Naive thymus-derived CD4-positive, alpha-beta T cell (primary cell): ENCODE measurements around the gene SHF. TPM values are rescaled to one million over a fixed set of nuclear protein-coding genes. Genes with fewer than 3 reads are reported as not detected.

ENCODE experiments used
- ATAC-seq: fragments of 150-1000 bp; cut with Tn5 transposase; 2 replicates; pipeline ENCODE4 v1.10.0; 2021; ENCODE audit warnings: mild to moderate bottlenecking, moderate library complexity
- CTCF ChIA-PET: fragments of 350-600 bp; sonication (Branson Sonifier 250); formaldehyde crosslinking; loops from one replicate; lab custom pipeline; 2021; ENCODE audit warnings: antibody characterized with exemption; lab: Charles Lee
- POLR2A ChIA-PET: fragments of 350-600 bp; sonication (Branson Sonifier 250); formaldehyde crosslinking; loops from one replicate; lab custom pipeline; 2021; ENCODE audit warnings: antibody characterized with exemption, inconsistent platforms; lab: Charles Lee
- DNase-seq, 9 donors: peaks; one replicate each; pipeline versions ENCODE4 v3.0.0 to v3.0.0-alpha.2; 2020 to 2022; ENCODE audit warnings: mixed read lengths in 1 of 9
- H3K27ac ChIP-seq: one replicate; pipeline ENCODE4 v1.7.0; 2013; ENCODE audit warnings: mild to moderate bottlenecking, low read depth, low read length, moderate library complexity
- H3K27me3 ChIP-seq, 2 donors: one replicate each; pipeline ENCODE4 v1.7.0; 2013; ENCODE audit warnings: low read length in 2 of 2, mild to moderate bottlenecking in 2 of 2, moderate library complexity in 2 of 2; ENCODE audit not compliant: control insufficient read depth in 2 of 2, insufficient read depth in 2 of 2
- H3K36me3 ChIP-seq, 3 experiments: 1 replicate in 2 of 3; 2 replicates in 1 of 3; pipeline ENCODE4 v1.7.0; 2013; ENCODE audit warnings: low read length in 3 of 3, mild to moderate bottlenecking in 3 of 3, moderate library complexity in 1 of 3; ENCODE audit not compliant: insufficient read depth in 3 of 3, control insufficient read depth in 2 of 3
- H3K4me1 ChIP-seq, 2 donors: one replicate each; pipeline ENCODE4 v1.7.0; 2013; ENCODE audit warnings: low read length in 2 of 2, mild to moderate bottlenecking in 2 of 2, moderate library complexity in 1 of 2; ENCODE audit not compliant: control insufficient read depth in 2 of 2, insufficient read depth in 2 of 2
- H3K4me3 ChIP-seq: 2 replicates; pipeline ENCODE4 v1.7.0; 2013; ENCODE audit warnings: mild to moderate bottlenecking, low read length
- H3K9me3 ChIP-seq, 3 experiments: 1 replicate in 2 of 3; 2 replicates in 1 of 3; pipeline ENCODE4 v1.7.0; 2013; ENCODE audit warnings: low read length in 3 of 3; ENCODE audit not compliant: control insufficient read depth in 2 of 3
- H3K27ac Mint-ChIP-seq, 9 donors: one replicate each; pipeline ENCODE4 v1.8.0; 2020 to 2022; ENCODE audit warnings: mixed read lengths in 9 of 9, mild to moderate bottlenecking in 8 of 9, moderate library complexity in 5 of 9, inconsistent platforms in 2 of 9
- H3K27me3 Mint-ChIP-seq, 5 donors: one replicate each; pipeline ENCODE4 v1.8.0; 2021 to 2022; ENCODE audit warnings: mixed read lengths in 5 of 5, mild to moderate bottlenecking in 1 of 5
- H3K36me3 Mint-ChIP-seq, 5 donors: one replicate each; pipeline ENCODE4 v1.8.0; 2020 to 2022; ENCODE audit warnings: mixed read lengths in 5 of 5, mild to moderate bottlenecking in 3 of 5, inconsistent platforms in 1 of 5
- H3K4me1 Mint-ChIP-seq, 7 donors: one replicate each; pipeline ENCODE4 v1.8.0; 2020 to 2022; ENCODE audit warnings: mixed read lengths in 7 of 7, mild to moderate bottlenecking in 3 of 7, inconsistent platforms in 1 of 7
- H3K4me3 Mint-ChIP-seq, 10 donors: one replicate each; pipeline ENCODE4 v1.8.0; 2020 to 2022; ENCODE audit warnings: mild to moderate bottlenecking in 10 of 10, mixed read lengths in 10 of 10, moderate library complexity in 6 of 10, inconsistent platforms in 2 of 10
- H3K9me3 Mint-ChIP-seq, 11 donors: one replicate each; pipeline ENCODE4 v1.8.0; 2020 to 2022; ENCODE audit warnings: mixed read lengths in 11 of 11, mild to moderate bottlenecking in 4 of 11, inconsistent platforms in 1 of 11, moderate library complexity in 1 of 11
- intact Hi-C, 2 donors: fragments of 100-400 bp; cut with micrococcal nuclease; formaldehyde crosslinking; loops; one replicate each; pipeline ENCODE4 v1.15.1; 2023
- polyA plus RNA-seq, 2 donors: library from polyadenylated mRNA; unstranded; fragments of 300-500 nt; fragmentation: Illumina TruSeq; gene quantifications; one replicate each; pipeline ENCODE4 v1.2.3, GENCODE V29; 2021
- total RNA-seq, 6 experiments: library from RNA in 5 of 6; stranded (reverse) in 5 of 6; gene quantifications; 1 replicate in 5 of 6; 2 replicates in 1 of 6; pipeline ENCODE4 v1.2.3 and lab custom pipeline; 2021 to 2026

The SHF gene
- total and polyA plus RNA-seq, 7 experiments from 2014 or later: 2.5 to 8.7 (median 4.4) TPM

GRCh38 chr15:45212493-45212892 lies 24.7 kb upstream of the SHF start:
- Mint-ChIP-seq H3K36me3 (no peaks in the 10 kb centered on the region), H3K27me3 (peaks cover 1 to 26% (median 9%) of the 10 kb centered on the region in 5 donors), H3K9me3 (peaks cover 0 to 4% (median 0%) of the 10 kb centered on the region in 11 donors), H3K27ac (no peak overlapping the region), H3K4me3 (no peak overlapping the region), H3K4me1 (no peaks in the 10 kb centered on the region)
- ATAC-seq (no peak), DNase-seq (no peak)
- Histone ChIP-seq H3K27ac (no peak overlapping the region), H3K9me3 (no peaks in the 10 kb centered on the region), H3K27me3 (no peaks in the 10 kb centered on the region), H3K4me1 (no peaks in the 10 kb centered on the region), H3K36me3 (no peaks in the 10 kb centered on the region), H3K4me3 (no peak overlapping the region)
- intact Hi-C loops: no loop called here
- ChIA-PET CTCF (interaction anchor here (0.8 kb wide), 1 partner anchor 11 kb away, joined by 3 read pairs; no protein-coding TSS in a partner anchor), POLR2A (no interaction called here)

- Mint-ChIP-seq H3K36me3 (no peaks in the 10 kb centered on the region), H3K27me3 (peaks cover 9 to 35% (median 10%) of the 10 kb centered on the region in 5 donors), H3K27ac (peak overlapping the region in 3 of 9 donors; percentile 12 to 28 (median 19)), H3K4me3 (no peak overlapping the region), H3K4me1 (peaks cover 0 to 8% (median 4%) of the 10 kb centered on the region in 7 donors), H3K9me3 (no peaks in the 10 kb centered on the region)
- CTCF ChIA-PET: interaction anchor here (0.9 to 3.0 kb wide), 8 partner anchors 15 to 196 kb away, joined by 3 to 15 read pairs (median 3); partner anchors contain the start of gene SHF
- peak in 8 of 9 donors; percentile 31 to 61 (median 46) for DNase-seq
- intact Hi-C loops: loop anchor here (1.0 to 10.0 kb wide), 4 partner anchors 80 to 252 kb away; partner anchors contain the start of genes DUOX1 (in 1 of the 2) and DUOXA1 (in 1 of the 2)
- peaks cover 5% of the 10 kb centered on the region in 2 donors for H3K4me1 ChIP-seq
- no peaks in the 10 kb centered on the region for H3K36me3 ChIP-seq
- H3K27me3 ChIP-seq: no peaks in the 10 kb centered on the region
- H3K4me3 ChIP-seq: no peak overlapping the region
- peak; percentile 27 for ATAC-seq
- POLR2A ChIA-PET: interaction anchor here (0.6 to 8.8 kb wide), 3 partner anchors 20 to 782 kb away, joined by 3 to 177 read pairs (median 5); partner anchors contain the start of gene SHF
- H3K9me3 ChIP-seq: no peaks in the 10 kb centered on the region
- H3K27ac ChIP-seq: no peak overlapping the region
Measured at GRCh38 chr15:45205192-45205591, 17.4 kb upstream of the SHF start.

- intact Hi-C loops: loop anchor here (5.0 to 10.0 kb wide), 4 partner anchors 78 to 776 kb away; partner anchors contain the start of genes CTDSPL2 (in 1 of the 2), DUOX1 (in 1 of the 2), DUOXA1 (in 1 of the 2) and SQOR (in 1 of the 2)
- no peak overlapping the region for H3K27ac ChIP-seq
- H3K4me1 ChIP-seq: peaks cover 9 to 10% of the 10 kb centered on the region in 2 donors
- no peak overlapping the region for H3K4me3 ChIP-seq
- ChIA-PET POLR2A (interaction anchor here (0.7 to 8.8 kb wide), 4 partner anchors 18 to 410 kb away, joined by 3 to 177 read pairs (median 40); partner anchors contain the start of gene SHF), CTCF (interaction anchor here (0.7 to 3.0 kb wide), 5 partner anchors 36 to 199 kb away, joined by 3 to 15 read pairs (median 7); a partner anchor contains a TSS)
- Mint-ChIP-seq H3K27me3 (peaks cover 3 to 31% (median 10%) of the 10 kb centered on the region in 5 donors), H3K4me1 (peaks cover 0 to 22% (median 7%) of the 10 kb centered on the region in 7 donors), H3K9me3 (peaks cover 0 to 14% (median 0%) of the 10 kb centered on the region in 11 donors), H3K4me3 (no peak overlapping the region), H3K27ac (peak overlapping the region in 1 of 9 donors; percentile 14), H3K36me3 (peaks cover 0 to 5% (median 0%) of the 10 kb centered on the region in 5 donors)
- no peaks in the 10 kb centered on the region for H3K36me3 ChIP-seq
- no peak for ATAC-seq
- H3K9me3 ChIP-seq: no peaks in the 10 kb centered on the region
- no peaks in the 10 kb centered on the region for H3K27me3 ChIP-seq
- no peak for DNase-seq
Measured at GRCh38 chr15:45203182-45203581, 15.4 kb upstream of the SHF start.

GRCh38 chr15:45201869-45202268 lies 14.1 kb upstream of the SHF start:
- no peak for DNase-seq
- intact Hi-C loops: loop anchor here (2.0 to 10.0 kb wide), 6 partner anchors 77 to 913 kb away; partner anchors contain the start of genes CTDSPL2 (in 1 of the 2), DUOX1 (in 1 of the 2), DUOXA1 (in 1 of the 2) and GOLM2 (in 1 of the 2)
- Histone ChIP-seq H3K4me3 (no peak overlapping the region), H3K36me3 (no peaks in the 10 kb centered on the region), H3K27ac (peak overlapping the region; percentile 90), H3K9me3 (no peaks in the 10 kb centered on the region), H3K27me3 (no peaks in the 10 kb centered on the region), H3K4me1 (peaks cover 9 to 10% of the 10 kb centered on the region in 2 donors)
- Mint-ChIP-seq H3K27ac (no peak overlapping the region), H3K9me3 (peaks cover 0 to 16% (median 0%) of the 10 kb centered on the region in 11 donors), H3K4me1 (peaks cover 0 to 23% (median 10%) of the 10 kb centered on the region in 7 donors), H3K36me3 (peaks cover 0 to 5% (median 0%) of the 10 kb centered on the region in 5 donors), H3K4me3 (no peak overlapping the region), H3K27me3 (peaks cover 0 to 24% (median 3%) of the 10 kb centered on the region in 5 donors)
- ChIA-PET CTCF (interaction anchor here (1.7 to 2.3 kb wide), 3 partner anchors 38 to 200 kb away, joined by 7 to 10 read pairs (median 7); a partner anchor contains a TSS), POLR2A (interaction anchor here (2.0 to 8.8 kb wide), 7 partner anchors 8 to 385 kb away, joined by 8 to 177 read pairs (median 16); partner anchors contain the start of genes BLOC1S6 and SHF)
- ATAC-seq: no peak

- Mint-ChIP-seq H3K9me3 (peaks cover 0 to 16% (median 0%) of the 10 kb centered on the region in 11 donors), H3K4me1 (peaks cover 0 to 23% (median 10%) of the 10 kb centered on the region in 7 donors), H3K27ac (no peak overlapping the region), H3K36me3 (peaks cover 0 to 5% (median 0%) of the 10 kb centered on the region in 5 donors), H3K27me3 (peaks cover 0 to 22% (median 0%) of the 10 kb centered on the region in 5 donors), H3K4me3 (no peak overlapping the region)
- H3K27ac ChIP-seq: peak overlapping the region; percentile 90
- intact Hi-C loops: loop anchor here (2.0 to 10.0 kb wide), 6 partner anchors 77 to 913 kb away; partner anchors contain the start of genes CTDSPL2 (in 1 of the 2), DUOX1 (in 1 of the 2), DUOXA1 (in 1 of the 2) and GOLM2 (in 1 of the 2)
- H3K27me3 ChIP-seq: no peaks in the 10 kb centered on the region
- DNase-seq (peak in 1 of 9 donors; percentile 24), ATAC-seq (no peak)
- H3K9me3 ChIP-seq: no peaks in the 10 kb centered on the region
- H3K4me3 ChIP-seq: peak overlapping the region; percentile 69
- peaks cover 9 to 10% of the 10 kb centered on the region in 2 donors for H3K4me1 ChIP-seq
- ChIA-PET POLR2A (interaction anchor here (0.5 to 8.8 kb wide), 12 partner anchors 8 to 793 kb away, joined by 3 to 177 read pairs (median 10); partner anchors contain the start of genes BLOC1S6, EIF3J and SHF), CTCF (interaction anchor here (1.1 to 2.3 kb wide), 5 partner anchors 11 to 201 kb away, joined by 3 to 10 read pairs (median 7); a partner anchor contains a TSS)
- H3K36me3 ChIP-seq: no peaks in the 10 kb centered on the region
Measured at GRCh38 chr15:45201557-45201859, 13.7 kb upstream of the SHF start.
